NCI-H128 (cell line): ENCODE measurements around the gene TSPYL6.
"Not testable (repeated sequence)": the region's sequence is repeated elsewhere in the genome, so short reads cannot be mapped to it uniquely, and the experiment has no call there.

Source experiments
- DNase-seq: peaks from one replicate; lab custom pipeline; 2025; ENCODE audit not compliant: unreplicated experiment; lab: John Stamatoyannopoulos, UW

TSPYL6 gene

DNA sequence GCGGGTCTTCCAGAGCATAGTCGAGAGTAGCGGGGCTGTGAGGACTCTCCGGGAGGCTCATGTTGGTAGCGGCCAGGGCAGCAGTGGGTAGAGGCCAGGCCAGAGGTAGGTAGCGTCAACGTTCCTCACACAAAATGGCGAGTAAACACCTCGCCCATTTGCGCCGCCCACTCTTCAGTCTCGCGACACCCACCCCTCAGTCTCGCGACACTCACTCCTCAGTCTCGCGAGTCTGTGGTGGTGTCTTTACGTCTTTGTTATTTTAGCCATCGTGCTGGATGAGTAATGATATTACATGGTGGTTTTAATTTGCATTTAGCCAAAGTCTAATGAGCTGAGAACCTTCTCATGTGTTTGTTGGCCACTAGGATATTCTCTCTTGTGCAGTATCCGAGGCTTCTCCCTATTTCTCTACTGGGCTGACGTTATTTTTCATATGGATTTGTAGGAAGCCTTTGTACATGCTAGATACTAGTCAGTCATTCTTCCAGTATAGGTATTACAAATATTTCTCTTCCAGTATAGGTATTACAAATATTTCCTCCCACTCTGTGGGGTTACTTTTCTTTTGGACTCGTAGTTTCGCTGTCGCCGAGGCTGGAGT, at the start of gene TSPYL6:
Gene TSPYL6, minus strand, starts transcription at position 139 of the 604 bp plus-strand sequence. Its CDS starts 78 bp downstream, at position 61.
- DNase-seq: no peak

DNA sequence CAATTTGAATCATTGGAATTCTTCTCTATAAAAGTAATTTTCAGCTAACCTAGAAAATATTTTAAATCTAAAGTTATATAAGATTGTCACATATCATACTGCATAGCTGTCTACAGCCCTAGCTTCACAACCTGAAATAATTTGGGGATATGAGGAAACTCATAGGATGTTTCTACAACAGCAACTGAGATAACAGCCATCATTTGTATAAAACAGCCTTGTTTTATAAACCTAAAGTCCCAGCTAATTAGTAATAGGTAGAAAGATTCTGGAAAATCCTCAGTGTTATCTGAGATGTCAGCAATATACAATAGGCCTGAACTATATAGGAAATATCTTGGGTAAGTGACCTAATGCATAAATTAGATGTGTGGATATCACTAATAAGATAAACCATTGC, 47.6 kb upstream of the TSPYL6 start:
- no peak for DNase-seq

DNA sequence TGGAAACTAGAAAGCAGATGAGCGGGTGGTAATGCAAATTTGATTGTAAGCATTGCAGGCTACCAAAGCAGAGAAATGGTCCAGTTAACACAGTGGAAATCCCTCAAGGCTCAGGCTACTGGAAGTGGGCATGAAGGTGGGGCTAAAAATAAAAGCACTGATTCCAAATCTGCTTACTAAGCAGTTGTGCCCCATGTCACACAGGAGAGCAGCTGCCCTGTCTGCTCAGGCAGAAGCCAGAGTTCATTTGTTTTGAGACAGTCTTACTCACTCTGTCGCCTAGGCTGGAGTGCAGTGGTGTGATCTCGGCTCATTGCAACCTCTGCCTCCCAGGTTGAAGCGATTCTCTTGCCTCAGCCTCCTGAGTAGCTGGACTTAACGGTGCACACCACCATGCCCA, 42.5 kb upstream of the TSPYL6 start:
- DNase-seq: no peak

DNA sequence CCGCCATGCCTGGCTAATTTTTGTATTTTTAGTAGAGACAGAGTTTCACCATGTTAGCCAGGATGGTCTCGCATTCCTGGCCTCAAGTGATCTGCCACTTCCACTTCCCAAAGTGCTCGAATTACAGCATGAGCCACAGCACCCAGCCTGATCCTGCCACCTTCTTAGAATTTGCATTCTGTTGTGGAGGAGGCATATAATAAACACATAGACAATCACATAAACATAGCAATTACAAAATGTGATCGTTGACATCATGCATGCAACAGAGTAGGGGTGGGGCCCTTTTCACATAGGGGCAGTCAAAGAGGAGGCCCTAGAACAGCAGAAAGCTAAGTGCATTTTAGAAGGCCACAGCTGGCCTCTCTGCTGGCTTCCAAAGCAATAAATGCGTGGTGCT, 39.9 kb upstream of the TSPYL6 start:
- no peak for DNase-seq

DNA sequence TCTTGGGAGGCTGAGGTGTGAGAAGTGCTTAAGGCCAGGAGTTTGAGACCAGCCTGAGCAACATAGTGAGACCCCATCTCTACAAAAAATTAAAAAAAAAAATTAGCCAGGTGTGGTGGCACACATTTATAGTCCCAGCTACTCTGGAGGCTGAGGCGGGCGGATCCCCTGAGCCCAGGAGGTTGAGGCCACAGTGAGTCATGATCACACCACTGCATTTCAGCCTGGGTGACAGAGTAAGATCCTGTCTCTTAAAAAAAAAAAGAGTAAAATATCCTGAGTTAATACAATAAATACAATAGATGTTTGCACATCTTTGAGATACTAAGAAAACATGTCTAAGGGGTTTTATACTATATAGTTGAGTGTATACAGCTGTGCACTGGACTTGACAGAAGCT, 38.6 kb upstream of the TSPYL6 start:
- not testable (repeated sequence) for DNase-seq

DNA sequence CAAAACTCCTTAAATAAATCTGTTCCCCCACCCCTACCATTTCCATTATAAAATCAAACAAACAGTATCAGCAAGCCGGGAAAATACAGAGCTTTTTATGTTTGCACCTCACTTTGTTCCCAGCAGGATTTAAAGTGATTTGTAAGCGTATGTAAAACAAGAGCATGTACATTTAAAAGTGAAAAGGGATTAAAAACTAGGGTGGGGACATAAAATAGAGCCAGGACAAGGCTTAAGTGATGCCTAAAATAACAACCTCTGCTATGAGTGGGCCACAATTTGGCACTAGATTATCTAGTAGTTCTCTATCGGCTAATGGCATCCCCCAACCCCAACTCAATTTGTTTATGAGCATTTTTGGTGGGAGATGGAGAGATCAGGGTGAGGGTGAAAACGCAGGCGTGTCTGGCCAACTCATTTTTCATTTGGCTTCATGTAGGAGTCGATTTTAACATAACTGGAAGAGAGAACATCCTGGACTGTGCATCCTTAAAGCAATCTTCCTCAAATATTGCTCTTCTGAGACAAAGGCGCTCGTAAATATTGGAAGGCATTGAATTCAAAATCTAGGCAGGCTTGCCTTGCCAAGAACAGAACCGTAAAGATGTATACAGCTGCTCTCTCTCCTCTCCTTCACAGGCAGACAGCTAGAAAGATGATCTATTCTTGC, 34.5 kb upstream of the TSPYL6 start:
- DNase-seq: no peak

DNA sequence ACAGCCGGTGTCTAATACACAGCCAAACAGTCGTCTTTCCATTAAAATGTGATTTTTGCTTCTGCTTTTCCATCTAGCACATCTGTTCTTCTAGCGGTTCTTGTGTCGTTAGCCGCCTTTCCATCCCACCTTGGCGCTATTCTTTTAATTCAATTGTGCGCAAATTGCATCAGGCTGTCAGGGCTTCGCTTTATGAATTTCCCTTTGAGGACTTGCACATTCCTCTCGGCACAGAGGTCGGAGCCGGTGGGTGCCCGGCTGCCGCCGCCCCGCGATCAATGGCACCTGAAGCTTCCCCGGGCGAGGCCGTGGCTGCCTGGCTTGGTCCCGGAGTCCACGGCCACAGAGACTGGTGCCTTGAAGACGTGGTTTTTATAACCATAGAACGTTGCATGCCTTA, 33.9 kb upstream of the TSPYL6 start:
- DNase-seq: no peak

DNA sequence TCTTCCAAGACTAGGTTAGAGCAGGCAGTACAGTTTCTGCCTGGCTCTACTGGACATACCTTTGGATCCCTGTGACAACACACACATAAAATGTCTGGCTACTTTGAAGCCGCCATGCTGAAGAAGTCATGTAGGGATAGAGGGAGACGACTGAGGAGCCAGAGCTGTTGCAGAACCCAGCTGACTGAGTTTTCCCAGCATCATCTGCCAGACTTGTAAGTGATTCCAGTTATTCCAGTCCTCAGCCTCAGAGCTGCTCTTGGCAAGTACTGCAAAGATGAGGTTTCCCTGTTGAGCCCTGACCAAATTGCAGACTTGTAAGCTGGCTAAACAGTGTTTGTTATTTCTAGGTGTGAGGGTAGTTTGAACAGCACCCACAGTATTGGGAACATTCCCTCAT, 31.5 kb upstream of the TSPYL6 start:
- DNase-seq: no peak

DNA sequence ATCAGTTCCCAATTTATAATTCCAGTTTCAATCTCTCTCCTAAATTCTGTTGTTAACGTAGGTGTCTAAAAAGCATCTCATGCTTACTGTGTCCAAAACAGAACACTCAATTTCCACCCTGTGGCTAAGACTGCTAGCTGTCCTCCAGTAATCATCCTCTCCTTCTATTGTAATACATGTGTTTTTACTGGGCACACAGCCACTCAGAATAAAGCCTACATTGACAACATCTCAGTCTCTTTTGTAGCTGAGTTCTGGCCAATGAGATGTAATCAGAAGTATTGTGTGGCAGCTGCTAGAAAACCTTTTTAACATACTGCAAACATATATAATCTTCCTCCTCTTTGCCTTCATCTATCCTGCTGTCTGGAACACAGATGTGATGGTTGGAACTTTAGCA, 29.4 kb upstream of the TSPYL6 start:
- no peak for DNase-seq

DNA sequence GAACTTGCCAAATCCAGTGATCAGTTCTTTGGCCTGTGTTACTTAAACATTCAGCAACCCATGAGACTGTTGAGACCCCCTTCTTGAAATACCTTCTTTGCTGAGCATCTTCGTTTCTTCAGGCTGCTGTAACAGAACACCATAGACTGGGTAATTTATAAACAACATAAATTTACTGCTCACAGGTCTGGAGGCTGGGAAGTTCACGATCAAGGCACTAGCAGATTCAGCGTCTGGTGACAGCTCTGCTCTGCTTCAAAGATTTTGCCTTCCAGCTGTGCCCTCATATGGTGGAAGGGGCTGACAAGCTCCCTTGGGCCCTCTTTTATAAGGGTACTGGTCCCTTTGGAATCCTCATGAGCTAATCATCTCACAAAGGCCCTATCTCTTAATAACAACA, 28.8 kb upstream of the TSPYL6 start:
- no peak for DNase-seq

DNA sequence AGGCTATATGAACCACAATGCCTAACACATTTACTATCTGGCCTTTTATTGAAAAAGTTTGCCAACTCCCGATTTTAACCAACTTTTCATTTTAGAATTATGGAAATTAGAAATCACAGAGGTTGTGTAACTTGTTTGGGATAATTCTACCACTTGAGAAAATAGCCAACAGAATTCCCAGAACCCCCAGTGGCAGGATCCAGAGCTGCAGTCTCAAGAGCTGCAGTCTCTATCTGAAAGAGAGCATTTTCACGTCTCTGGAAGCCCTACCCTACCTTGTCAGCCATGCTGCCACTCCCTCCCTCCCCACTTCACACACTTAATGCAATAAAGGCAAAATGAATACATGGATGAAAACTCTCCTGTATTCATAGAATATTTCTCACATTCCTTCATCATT, 23.4 kb upstream of the TSPYL6 start:
- DNase-seq: no peak

DNA sequence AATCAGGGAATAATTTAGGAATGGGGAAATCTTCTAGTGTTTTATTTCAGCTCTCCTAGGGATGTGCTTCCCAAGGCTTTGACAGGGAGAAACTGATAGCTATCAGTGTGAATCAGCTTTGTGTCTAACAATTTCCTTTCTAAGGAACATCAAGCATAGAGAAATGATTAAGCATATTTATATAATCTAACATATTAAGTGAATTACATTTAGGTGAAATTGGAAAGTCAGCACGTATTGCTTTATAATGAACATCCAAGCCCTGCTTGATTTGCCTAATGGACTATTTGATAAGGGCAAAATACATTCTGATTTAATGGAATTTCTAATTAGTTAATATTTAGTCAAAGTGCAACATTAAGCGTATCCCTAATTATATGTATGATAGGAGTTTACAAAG, 19.5 kb upstream of the TSPYL6 start:
- DNase-seq: no peak

DNA sequence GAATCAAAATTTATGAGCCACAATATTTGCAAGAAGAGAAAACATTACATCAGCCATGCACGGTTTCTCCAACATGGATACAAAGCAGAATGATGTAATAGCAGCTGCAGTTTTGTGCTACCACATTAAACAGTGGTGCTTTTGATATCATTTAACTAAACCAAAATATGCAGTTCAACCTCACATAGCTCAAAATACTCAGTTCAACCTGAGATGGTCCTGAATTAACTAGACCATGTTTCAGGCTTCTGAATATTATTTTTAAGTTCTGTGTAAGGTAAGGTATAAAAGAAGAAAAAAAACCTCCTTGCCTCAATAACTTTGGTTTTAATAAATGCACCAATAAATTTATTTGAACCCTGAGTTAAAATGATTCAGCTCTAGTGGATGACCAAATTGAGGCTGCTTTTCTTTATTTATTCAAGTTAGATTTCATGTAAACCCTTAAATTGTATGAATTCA, 18.8 kb upstream of the TSPYL6 start:
- no peak for DNase-seq

DNA sequence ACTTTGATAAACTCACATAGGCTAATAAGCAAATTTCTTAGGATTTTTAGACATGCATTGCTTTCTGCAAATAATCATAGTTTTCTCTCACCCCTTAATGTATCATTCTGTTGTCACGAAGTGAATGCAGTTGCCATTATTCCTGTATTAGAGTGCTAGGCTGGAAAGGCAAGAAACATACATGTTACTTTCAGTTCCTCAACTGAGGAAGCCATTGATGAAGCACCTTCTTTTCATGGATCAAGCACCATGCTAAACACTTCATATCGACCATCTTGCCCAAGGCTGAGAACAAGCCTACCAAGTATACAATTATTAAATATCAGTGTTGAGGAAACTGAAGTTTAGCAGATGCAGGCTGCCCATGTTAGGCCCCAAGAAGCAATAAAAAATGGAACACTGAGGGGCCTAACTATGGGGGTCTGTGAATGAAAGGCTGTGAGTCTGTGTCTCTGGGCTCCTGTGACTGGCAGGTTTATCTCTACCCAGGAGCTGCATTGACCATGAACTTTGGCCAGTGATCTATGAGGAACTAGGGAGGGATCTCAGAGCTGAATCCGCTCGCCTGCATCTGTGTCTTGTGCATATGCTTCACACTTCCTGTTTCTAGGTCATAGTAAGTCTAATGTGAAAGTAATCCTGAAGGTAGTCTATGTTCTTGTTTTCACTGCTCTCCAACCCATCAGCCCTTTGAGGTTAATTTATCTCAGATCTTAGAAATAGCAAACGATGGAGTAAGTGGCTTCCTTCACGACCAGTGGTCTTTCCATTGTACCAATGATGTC, 16.0 kb upstream of the TSPYL6 start:
- DNase-seq: no peak

DNA sequence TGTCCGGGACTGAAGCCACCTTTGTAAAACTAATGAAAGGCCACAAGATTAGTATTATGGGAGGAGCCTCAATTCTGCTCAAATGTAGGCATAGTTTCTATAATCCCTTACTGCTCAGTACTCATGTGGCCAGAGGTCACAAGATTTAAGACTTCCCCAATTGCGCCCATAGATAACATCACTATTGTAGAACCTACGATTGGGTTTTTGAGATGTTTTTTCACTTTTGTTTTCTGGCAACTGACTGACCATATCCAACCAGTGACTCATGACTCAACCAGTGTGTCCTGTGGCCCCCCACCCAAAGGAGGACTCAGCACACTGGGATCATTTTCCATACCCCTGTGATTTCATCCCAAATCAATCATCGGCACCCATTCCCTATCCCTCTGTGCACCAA, 15.2 kb upstream of the TSPYL6 start:
- DNase-seq: no peak

DNA sequence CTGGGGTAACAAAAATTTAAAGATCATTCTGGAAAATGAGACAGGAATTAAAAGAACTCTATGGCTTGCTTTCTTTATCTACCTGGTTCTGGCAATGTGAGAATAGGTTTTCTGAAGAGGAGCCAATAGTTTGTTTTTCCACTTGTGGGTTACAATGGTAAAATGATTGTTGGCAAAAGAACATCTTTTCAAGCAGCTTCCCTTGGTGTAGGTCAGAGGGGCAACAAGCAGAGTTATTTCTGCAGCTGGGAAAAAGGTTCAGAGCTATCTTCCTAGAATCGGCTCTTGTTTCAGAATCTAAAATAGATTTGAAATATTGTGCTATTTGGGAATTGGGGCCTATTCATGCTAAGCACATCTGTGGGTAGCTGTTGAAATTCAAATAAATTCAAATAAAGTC, 11.5 kb upstream of the TSPYL6 start:
- DNase-seq: no peak

DNA sequence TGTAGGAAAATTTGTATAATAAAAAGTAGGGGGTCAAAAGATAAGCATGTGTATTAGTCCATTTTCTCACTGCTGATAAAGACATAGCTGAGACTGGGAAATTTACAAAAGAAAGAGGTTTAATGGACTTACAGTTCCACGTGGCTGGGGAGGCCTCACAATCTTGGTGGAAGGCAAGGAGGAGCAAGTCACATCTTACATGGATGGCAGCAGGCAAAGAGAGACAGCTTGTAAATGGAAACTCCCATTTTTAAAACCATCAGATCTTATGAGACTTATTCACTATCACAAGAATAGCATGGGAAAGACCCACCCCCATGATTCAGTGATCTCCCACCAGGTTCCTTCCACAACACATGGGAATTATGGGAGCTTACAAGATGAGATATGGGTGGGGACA, 9.1 kb upstream of the TSPYL6 start:
- DNase-seq: not testable (repeated sequence)

DNA sequence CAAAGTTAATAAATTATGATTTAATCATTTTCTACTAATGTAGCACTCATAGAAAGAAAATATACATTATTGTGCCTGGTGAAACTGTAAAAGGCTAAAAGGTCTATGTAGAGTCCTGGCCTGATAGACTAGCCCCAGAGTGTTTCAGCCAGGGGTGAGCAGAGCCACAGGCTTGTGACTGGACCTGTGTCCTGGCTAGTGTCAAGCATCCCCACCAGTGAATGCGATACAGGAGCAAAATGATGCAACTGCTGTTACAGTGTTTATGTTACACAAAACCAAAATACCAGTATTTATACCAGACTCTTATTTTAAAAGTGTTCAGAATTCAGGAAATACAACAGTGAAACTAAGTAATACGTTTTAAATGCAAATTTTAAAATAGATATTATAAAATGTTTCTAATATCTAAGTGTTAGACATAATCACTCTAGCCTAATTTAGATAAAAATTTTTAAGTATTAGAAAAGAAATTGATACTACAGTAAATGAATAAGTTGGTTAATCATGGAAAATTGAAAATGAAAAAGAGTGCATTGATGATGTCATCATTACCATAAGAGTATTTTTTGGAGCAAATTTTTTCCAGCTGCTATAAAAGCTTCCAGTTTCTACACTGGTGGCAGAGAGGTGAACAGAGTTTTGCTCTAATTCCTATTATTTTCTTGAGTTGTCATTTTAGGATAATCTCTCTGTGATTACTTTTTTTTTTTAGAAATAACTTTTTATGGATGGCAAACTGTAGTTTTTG, 6.2 kb upstream of the TSPYL6 start:
- DNase-seq: no peak

DNA sequence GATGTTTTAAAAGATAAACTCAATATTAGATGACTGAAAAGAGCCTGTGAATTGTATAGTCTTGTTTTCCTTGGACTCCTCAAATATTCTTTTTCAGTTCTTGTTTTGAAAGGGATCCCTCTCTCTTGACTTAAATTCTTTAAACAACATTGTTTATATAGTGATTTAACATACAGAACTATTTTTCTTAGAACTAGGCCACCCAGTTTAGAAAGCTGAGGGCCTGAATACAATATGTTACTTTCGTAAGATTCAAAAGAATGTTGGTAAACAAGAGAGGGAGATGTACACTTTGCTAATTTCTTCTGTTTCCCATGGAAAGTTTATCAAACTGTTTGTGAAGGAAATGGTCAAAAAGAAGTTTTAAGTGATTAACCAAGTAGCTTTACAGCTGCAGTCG, 5.5 kb upstream of the TSPYL6 start:
- DNase-seq: no peak

DNA sequence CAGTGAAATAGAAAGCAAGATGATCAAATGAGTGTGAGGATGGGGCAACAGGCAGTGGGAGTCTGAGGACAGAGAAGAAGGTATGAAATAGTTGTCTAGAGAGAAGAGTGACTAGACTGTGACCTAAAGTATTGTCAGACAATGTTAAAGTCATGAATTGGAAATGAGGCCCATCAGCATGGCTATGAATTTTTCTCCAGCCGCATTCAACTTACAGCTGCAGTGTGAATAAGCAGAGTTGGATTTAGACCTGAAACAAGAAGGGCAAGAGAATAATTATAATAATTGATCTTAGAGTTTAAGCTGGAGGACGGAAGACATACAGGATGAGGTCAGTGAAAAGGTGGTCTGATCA, 4.2 kb upstream of the TSPYL6 start:
- DNase-seq: no peak

DNA sequence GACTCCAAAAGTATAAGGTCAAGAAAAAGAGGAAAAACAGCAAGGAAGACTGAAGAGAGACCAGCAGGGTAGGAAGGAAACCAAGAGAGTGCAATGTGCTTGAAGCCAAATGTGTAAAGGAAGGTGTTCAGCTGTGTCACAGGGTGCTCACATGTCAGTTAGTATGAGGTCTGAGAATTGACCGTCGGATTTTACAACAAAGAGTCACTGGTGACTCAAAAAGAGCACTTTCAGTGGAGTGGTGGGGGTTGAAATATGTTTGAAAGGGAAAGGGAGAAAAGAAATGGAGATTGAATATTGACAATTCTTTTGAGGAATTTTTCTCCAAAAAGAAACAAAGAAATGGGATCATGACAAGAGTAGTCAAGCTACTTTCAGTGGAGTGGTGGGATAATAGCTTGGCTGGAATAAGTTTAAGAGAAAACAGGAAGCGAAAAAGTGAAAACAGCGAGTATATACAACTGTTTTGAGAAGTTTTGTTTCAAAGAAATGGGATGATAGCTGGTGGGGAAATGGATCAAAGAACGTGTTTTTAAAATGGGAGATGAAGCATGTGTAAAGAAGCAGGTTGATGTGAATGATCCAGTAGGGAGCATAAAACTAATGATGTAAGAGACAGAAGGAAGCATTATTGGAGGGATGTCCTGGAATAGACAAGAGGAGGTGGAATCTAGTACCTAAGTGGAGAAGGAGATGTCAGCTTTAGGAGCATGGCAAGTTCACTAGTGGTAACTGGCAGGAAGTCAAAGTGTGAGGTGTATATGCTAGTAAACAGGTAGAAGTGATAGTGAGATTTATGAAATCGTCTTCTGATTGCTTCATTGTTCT, 3.6 kb upstream of the TSPYL6 start:
- no peak for DNase-seq
